Ascending aorta (tissue), 2 donors: ENCODE results near the gene SLC26A8. TPM values are rescaled to one million over a fixed set of nuclear protein-coding genes. Genes with fewer than 3 reads are reported as not detected.

Experiments
- DNase-seq, 2 donors: peaks; one replicate each; pipeline ENCODE4 v3.0.0-alpha.2; 2019; ENCODE audit warnings: low spot score in 2 of 2
- H3K27ac ChIP-seq, 2 donors: fragments of 200-600 bp; sonication (generic); one replicate each; pipeline ENCODE4 v1.5.1; 2016 to 2017; ENCODE audit warnings: mild to moderate bottlenecking in 1 of 2
- H3K27me3 ChIP-seq: fragments of 200-600 bp; sonication (generic); one replicate; pipeline ENCODE4 v1.5.1; 2017
- H3K36me3 ChIP-seq, 2 donors: fragments of 200-600 bp; sonication (generic); one replicate each; pipeline ENCODE4 v1.5.1; 2016
- H3K4me1 ChIP-seq, 2 donors: fragments of 200-600 bp; sonication (generic); one replicate each; pipeline ENCODE4 v1.5.1; 2016 to 2017; ENCODE audit warnings: mild to moderate bottlenecking in 1 of 2
- H3K4me3 ChIP-seq, 2 donors: fragments of 200-600 bp; sonication (generic); one replicate each; pipeline ENCODE4 v1.5.1; 2016 to 2017; ENCODE audit warnings: mild to moderate bottlenecking in 1 of 2
- H3K9me3 ChIP-seq, 2 donors: fragments of 200-600 bp; sonication (generic); one replicate each; pipeline ENCODE4 v1.5.1; 2016
- CTCF ChIP-seq, 3 experiments: fragments of 200-600 bp in 2 of 3; fragments of 450-650 bp in 1 of 3; sonication (generic) in 2 of 3; IDR thresholded peaks; one replicate each; pipeline ENCODE4 v1.5.1; 2016 to 2019; ENCODE audit warnings: antibody characterized with exemption in 3 of 3, mild to moderate bottlenecking in 1 of 3, moderate library complexity in 1 of 3
- intact Hi-C: fragments of 100-400 bp; cut with DNase I; formaldehyde crosslinking; loops from one replicate; pipeline ENCODE4 v1.15.1; 2023
- total RNA-seq: library from RNA; depleted of rRNA; stranded (reverse); fragments of >200 nt; gene quantifications from one replicate; pipeline ENCODE4 v1.1.0, GENCODE V29; 2016

SLC26A8 gene
- total RNA-seq, 1 donor from 2014 or later = not detected

GRCh38 chr6:36065916-36066315, 41.5 kb upstream of the SLC26A8 start:
- no peak overlapping the region for H3K4me3 ChIP-seq
- no peak for DNase-seq
- H3K4me1 ChIP-seq = peaks cover 6 to 20% of the 10 kb centered on the region in 2 donors
- no peak overlapping the region for H3K27ac ChIP-seq
- intact Hi-C loops = no loop called here
- no peaks in the 10 kb centered on the region for H3K27me3 ChIP-seq
- no peaks in the 10 kb centered on the region for H3K36me3 ChIP-seq
- no peaks in the 10 kb centered on the region for H3K9me3 ChIP-seq
- no peak for TF ChIP-seq CTCF (IDR thresholded peaks at IDR 0.05)

DNA sequence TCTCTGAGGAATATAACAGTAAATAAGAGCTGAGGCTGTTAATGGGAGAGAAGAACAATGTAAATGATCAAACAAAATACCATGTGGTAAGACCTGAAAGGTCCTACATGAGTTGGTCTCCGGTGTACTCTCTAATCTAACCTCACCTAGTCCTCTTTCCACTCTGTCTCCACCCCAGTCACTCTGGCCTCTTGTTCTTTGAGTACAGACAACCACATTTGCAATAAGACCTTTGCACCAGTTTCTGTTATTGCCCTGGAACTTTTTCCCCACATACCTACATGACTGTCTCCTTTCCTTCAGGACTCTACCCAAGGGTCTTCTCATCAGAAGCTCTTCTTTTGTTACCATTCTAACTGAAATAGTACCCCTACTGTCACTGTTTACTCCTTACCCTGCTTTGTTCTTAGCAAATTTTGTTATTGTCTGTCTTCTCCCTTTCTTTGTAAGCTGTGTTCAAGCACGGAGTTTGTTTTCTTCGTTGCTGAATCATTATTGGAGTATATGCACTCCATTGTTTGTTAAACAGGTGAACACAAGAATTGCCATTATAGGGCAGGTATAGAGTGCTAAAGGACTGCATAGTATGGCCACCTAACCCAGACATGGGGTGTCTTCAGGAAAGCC, 40.4 kb upstream of the SLC26A8 start:
- no peak overlapping the region for H3K27ac ChIP-seq
- DNase-seq = no peak
- peaks cover 6 to 20% of the 10 kb centered on the region in 2 donors for H3K4me1 ChIP-seq
- H3K9me3 ChIP-seq = no peaks in the 10 kb centered on the region
- no peak overlapping the region for H3K4me3 ChIP-seq
- no peaks in the 10 kb centered on the region for H3K27me3 ChIP-seq
- intact Hi-C loops = no loop called here
- H3K36me3 ChIP-seq = peaks cover 5 to 8% of the 10 kb centered on the region in 2 donors
- no peak for TF ChIP-seq CTCF (IDR thresholded peaks at IDR 0.05)

- Histone ChIP-seq H3K9me3 (no peaks in the 10 kb centered on the region), H3K4me3 (no peak overlapping the region), H3K36me3 (peaks cover 13 to 14% of the 10 kb centered on the region in 2 donors), H3K27ac (no peak overlapping the region), H3K4me1 (peaks cover 6 to 20% of the 10 kb centered on the region in 2 donors), H3K27me3 (no peaks in the 10 kb centered on the region)
- intact Hi-C loops = no loop called here
- TF ChIP-seq CTCF (IDR thresholded peaks at IDR 0.05) = no peak
- no peak for DNase-seq
Measured at GRCh38 chr6:36063318-36064060, 39.0 kb upstream of the SLC26A8 start.

DNA sequence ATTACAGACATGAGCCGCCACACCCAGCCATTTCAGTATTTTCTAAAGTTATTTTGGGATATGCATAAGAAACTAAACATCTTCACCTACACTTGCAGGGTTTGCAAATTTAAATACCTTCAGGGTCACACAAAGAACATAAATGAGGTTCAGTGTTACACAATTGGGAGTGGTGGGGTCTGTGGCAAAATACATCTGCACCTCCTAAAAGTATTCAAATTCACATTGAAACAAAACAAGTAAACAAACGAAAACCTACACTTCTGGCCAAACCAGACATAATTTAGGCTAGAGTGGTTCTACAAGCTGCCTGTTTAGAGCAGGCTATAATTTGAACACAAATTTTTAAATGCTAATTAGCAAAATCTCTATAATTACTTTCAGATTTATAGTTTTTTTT, 37.8 kb upstream of the SLC26A8 start:
- intact Hi-C loops = no loop called here
- H3K27ac ChIP-seq = no peak overlapping the region
- no peak for DNase-seq
- no peak overlapping the region for H3K4me3 ChIP-seq
- peaks cover 3 to 17% of the 10 kb centered on the region in 2 donors for H3K4me1 ChIP-seq
- H3K27me3 ChIP-seq = no peaks in the 10 kb centered on the region
- H3K36me3 ChIP-seq = peaks cover 13 to 14% of the 10 kb centered on the region in 2 donors
- H3K9me3 ChIP-seq = no peaks in the 10 kb centered on the region
- no peak for TF ChIP-seq CTCF (IDR thresholded peaks at IDR 0.05)

GRCh38 chr6:36061236-36061635, 36.8 kb upstream of the SLC26A8 start:
- H3K36me3 ChIP-seq = peaks cover 13 to 14% of the 10 kb centered on the region in 2 donors
- intact Hi-C loops = no loop called here
- H3K4me1 ChIP-seq = peaks cover 0 to 15% of the 10 kb centered on the region in 2 donors
- TF ChIP-seq CTCF (IDR thresholded peaks at IDR 0.05) = no peak
- H3K4me3 ChIP-seq = no peak overlapping the region
- no peaks in the 10 kb centered on the region for H3K27me3 ChIP-seq
- H3K27ac ChIP-seq = no peak overlapping the region
- DNase-seq = no peak
- H3K9me3 ChIP-seq = no peaks in the 10 kb centered on the region
